Activated T-cell treated with anti-CD3 and anti-CD28 coated beads, Interleukin-2, amount 50 U/mL, for 72 hours (primary cell): ENCODE measurements around the gene MRPL33. TPM values are rescaled to one million over a fixed set of nuclear protein-coding genes. Genes with fewer than 3 reads are reported as not detected.

Source experiments
- ATAC-seq, 2 donors: fragments of 150-1000 bp; cut with Tn5 transposase; replicated peaks in 1 of 2; 2 replicates each; pipeline ENCODE4 v1.10.0; 2021; ENCODE audit warnings: moderate library complexity in 2 of 2, mild to moderate bottlenecking in 1 of 2
- DNase-seq, 2 donors: peaks; one replicate each; pipeline ENCODE4 v3.0.0; 2021 to 2022; ENCODE audit warnings: mixed read lengths in 1 of 2
- H3K27ac Mint-ChIP-seq: one replicate; pipeline ENCODE4 v1.8.0; 2022; ENCODE audit warnings: mild to moderate bottlenecking, moderate library complexity, mixed read lengths
- H3K27me3 Mint-ChIP-seq: one replicate; pipeline ENCODE4 v1.8.0; 2022; ENCODE audit warnings: low read depth, mixed read lengths
- H3K36me3 Mint-ChIP-seq, 2 donors: one replicate each; pipeline ENCODE4 v1.8.0; 2022; ENCODE audit warnings: mixed read lengths in 2 of 2, mild to moderate bottlenecking in 1 of 2; ENCODE audit not compliant: insufficient read depth in 2 of 2
- H3K4me1 Mint-ChIP-seq: one replicate; pipeline ENCODE4 v1.8.0; 2022; ENCODE audit warnings: low read depth, mixed read lengths
- H3K4me3 Mint-ChIP-seq, 2 donors: one replicate each; pipeline ENCODE4 v1.8.0; 2022; ENCODE audit warnings: mild to moderate bottlenecking in 2 of 2, mixed read lengths in 2 of 2, moderate library complexity in 2 of 2
- H3K9me3 Mint-ChIP-seq, 2 donors: one replicate each; pipeline ENCODE4 v1.8.0; 2022; ENCODE audit warnings: mixed read lengths in 2 of 2
- total RNA-seq, 2 donors: library from RNA; stranded (reverse); gene quantifications; one replicate each; pipeline ENCODE4 v1.2.3, GENCODE V29; 2022

Gene MRPL33
- 10 to 100 TPM; 61.3 to 68.1 TPM for total RNA-seq

DNA sequence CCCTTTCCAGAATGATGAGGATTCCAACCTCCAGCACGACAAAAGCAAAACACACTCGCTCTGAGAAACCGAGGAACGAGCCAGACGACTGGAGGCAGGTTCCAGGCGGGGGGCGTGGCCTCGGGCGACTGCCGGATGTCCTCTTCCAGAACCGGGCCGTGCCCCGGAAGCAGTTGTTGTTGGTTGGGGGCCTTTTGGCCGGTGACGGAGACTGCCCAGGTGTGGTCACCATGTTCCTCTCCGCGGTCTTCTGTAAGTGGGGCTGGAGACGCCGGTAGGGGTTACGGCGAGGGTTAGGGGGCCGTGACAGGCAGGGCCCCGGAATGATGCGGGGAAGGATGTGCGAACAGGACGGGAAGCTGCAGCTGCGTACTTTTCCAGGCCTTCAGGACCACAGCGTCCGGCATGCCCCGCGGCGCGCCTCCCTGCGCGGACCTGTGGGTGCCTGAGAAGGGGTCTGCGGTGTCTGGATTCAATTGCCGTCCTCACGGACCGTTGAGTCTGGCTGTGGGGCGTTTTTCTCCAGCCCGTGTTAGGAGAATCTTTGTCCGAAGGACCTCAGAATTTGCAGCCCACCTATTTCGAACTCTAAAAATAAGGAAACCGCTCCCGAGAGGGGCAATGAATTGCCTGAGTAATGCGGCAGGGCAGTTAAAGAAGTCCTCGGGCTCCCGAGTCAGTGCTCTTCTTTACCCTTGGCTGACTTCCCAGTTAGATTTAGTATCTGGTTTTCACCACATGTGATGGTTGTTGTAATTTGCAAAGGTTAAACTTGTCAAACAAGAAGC, at the start of gene MRPL33:
Gene MRPL33 (plus strand): TSS at position 172 of the 788 bp plus-strand sequence. CDS start 59 bp downstream, at position 231.
- Mint-ChIP-seq H3K27ac (peak within 1 kb of the TSS; percentile 96), H3K4me3 (peak within 1 kb of the TSS; percentile 97 to 99), H3K4me1 (peaks cover 45% of the 10 kb centered on the region), H3K36me3 (peaks cover 6 to 16% of the 10 kb centered on the region in 2 donors), H3K9me3 (no peaks in the 10 kb centered on the region), H3K27me3 (no peaks in the 10 kb centered on the region)
- DNase-seq (peak; percentile 95 to 97), ATAC-seq (peak; percentile 98)

DNA sequence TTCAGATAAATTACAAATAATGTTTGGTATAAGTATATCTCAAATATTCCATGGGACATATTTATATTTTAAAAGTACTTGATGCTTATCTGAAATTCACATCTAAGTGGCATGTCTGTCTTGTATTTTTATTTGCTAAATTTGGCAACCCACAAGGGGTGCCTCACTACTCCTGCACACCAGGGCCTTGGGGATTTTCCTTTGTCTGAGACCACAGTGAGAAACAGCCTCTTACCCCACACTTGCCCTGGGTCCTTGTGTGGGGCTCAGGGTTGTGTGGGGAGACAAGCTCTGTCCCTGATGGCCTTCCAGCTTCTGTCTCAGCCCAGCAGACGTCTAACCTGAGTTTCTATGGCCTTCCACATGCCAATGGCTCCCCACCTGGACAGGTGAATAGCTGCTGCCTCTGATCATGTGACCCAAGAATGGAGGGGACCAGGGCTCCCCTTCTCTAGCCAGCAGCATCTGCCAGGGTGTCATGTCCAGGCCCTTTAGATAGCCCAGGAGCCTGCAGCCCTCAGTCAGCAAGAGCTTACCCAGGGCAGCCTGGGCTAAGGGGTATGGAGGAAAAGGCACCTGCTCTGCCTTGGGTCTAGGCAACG, 49.5 kb upstream of the MRPL33 start:
- Mint-ChIP-seq H3K4me3 (no peak overlapping the region), H3K36me3 (no peaks in the 10 kb centered on the region), H3K27me3 (peaks cover 8% of the 10 kb centered on the region), H3K9me3 (no peaks in the 10 kb centered on the region), H3K27ac (no peak overlapping the region), H3K4me1 (peaks cover 46% of the 10 kb centered on the region)
- DNase-seq (no peak), ATAC-seq (no peak)

DNA sequence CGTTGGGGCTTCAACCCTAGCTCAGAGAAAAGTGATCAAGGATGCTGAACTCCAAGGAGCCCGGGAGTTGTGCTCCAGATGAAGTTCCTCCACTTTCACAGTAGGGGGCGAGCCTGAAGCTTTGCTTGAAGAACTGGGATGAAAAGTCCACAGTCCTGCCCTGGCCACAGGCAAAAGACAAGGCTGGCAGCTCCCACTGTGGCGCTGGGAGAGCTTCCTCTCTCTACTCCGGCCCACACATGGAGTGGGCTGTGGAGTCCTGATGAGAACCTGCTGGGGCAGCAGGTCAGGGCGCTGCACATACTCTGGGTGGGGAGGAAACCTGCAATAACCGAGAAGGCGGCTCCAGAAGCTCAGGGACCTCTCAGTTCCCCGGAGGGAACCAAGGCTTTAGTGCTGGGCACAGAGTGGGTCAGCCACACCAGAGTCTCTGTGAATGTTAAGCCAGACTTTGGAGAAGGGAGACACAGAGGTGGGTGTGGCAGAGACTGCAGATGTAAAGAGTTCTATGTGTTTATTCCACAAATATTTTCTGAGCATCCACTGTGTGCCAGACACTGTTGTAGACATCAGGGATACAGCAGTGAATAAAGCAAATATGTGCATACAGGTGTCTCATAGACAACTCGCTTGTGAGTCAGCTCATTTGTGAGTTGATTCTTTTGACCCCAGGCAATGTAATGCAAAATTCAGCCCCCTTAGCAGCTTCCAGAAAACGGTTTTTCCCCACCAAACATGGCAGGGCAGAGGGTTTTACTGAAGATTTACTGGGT, 48.0 kb upstream of the MRPL33 start:
- H3K36me3 Mint-ChIP-seq: no peaks in the 10 kb centered on the region
- peaks cover 8% of the 10 kb centered on the region for H3K27me3 Mint-ChIP-seq
- no peak for ATAC-seq
- no peak for DNase-seq
- H3K4me3 Mint-ChIP-seq: no peak overlapping the region
- H3K27ac Mint-ChIP-seq: no peak overlapping the region
- no peaks in the 10 kb centered on the region for H3K9me3 Mint-ChIP-seq
- H3K4me1 Mint-ChIP-seq: peaks cover 54% of the 10 kb centered on the region

DNA sequence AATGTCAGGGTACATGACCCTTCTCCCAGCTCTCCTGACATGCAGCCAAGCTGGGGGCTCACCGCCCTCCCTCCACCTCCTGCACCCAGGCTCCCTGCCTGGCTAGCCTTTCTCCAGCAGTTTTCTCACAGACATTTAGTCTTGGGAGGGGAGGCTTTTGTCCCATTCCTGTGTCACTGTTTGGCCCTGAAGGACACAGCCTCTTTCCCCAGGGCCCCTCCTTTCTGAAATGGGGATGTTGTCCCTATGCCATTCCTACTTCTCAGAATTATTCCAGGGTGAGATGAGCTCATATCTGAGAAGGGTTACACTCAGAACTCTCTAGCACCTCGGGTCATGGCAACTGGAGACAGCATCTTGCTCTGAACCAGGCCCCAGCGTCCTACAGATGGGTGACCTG, 47.3 kb upstream of the MRPL33 start:
- no peak overlapping the region for H3K4me3 Mint-ChIP-seq

DNA sequence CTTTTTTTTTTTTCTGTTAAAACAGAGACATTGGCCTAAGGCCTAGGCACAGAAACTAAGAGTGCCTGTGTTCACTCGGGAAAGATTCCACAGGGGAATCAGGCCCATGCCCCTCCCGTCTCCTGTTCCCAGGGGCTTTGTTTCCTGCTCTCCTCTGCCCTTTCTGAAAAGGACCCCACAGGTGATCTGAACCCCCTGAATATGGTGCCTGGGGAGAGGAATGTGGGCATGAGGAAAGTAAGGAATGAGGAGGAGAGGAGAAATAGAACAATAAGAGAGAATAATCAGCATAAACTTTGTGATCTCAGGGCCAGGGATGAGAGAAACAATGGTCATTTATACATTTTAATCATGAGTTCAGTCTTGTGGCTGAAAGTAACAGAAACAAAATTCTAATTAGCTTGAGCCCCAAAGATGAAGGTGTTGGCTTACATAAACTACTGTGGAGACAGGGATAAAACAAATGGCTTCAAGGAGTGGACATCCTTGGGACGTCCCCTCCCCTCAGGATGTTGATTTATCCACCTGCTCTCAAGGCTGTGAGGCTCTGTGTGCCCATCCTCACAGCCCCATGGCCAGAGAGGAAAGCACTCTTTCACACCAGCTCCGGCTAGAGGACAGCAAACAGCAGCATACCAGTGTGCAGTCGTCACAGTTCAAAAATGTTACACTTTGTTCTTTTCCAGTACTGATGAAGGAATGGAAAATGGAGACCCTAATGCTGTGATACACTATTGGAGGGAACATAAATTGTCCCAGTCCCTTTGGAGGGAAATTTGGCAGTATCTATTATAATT, 46.4 kb upstream of the MRPL33 start:
- Mint-ChIP-seq H3K9me3 (no peaks in the 10 kb centered on the region), H3K4me3 (no peak overlapping the region), H3K36me3 (no peaks in the 10 kb centered on the region), H3K27ac (no peak overlapping the region), H3K4me1 (peaks cover 50% of the 10 kb centered on the region), H3K27me3 (peaks cover 8% of the 10 kb centered on the region)
- DNase-seq (no peak), ATAC-seq (no peak)

More for the DNA sequence above, 47.3 kb upstream of the MRPL33 start:
- Mint-ChIP-seq H3K36me3 (no peaks in the 10 kb centered on the region), H3K27me3 (peaks cover 8% of the 10 kb centered on the region), H3K9me3 (no peaks in the 10 kb centered on the region), H3K27ac (no peak overlapping the region), H3K4me1 (peaks cover 58% of the 10 kb centered on the region)
- no peak for ATAC-seq
- DNase-seq: no peak

DNA sequence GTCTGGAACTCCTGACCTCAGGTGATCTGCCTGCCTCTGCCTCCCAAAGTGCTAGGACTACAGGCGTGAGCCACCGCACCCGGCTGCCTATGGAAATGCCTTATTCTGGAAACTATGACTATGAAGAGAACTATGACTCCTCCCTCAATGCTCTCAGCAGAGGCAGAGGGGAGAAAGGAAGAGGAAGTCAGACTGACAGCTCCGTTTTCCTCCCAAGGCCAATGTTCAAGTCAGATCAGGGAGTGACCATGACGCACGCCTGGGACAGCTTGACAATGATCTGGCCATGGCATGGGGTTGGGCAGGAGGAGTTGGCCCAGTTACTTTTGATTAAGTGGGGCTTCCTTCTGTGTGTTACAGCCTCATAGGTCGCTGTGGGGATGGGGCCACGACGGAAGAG, 44.3 kb upstream of the MRPL33 start:
- no peak for DNase-seq
- Mint-ChIP-seq H3K27me3 (peaks cover 8% of the 10 kb centered on the region), H3K9me3 (no peaks in the 10 kb centered on the region), H3K4me1 (peaks cover 28% of the 10 kb centered on the region), H3K27ac (no peak overlapping the region), H3K36me3 (no peaks in the 10 kb centered on the region), H3K4me3 (peak overlapping the region in 1 of 2 donors; percentile 47)
- no peak for ATAC-seq

DNA sequence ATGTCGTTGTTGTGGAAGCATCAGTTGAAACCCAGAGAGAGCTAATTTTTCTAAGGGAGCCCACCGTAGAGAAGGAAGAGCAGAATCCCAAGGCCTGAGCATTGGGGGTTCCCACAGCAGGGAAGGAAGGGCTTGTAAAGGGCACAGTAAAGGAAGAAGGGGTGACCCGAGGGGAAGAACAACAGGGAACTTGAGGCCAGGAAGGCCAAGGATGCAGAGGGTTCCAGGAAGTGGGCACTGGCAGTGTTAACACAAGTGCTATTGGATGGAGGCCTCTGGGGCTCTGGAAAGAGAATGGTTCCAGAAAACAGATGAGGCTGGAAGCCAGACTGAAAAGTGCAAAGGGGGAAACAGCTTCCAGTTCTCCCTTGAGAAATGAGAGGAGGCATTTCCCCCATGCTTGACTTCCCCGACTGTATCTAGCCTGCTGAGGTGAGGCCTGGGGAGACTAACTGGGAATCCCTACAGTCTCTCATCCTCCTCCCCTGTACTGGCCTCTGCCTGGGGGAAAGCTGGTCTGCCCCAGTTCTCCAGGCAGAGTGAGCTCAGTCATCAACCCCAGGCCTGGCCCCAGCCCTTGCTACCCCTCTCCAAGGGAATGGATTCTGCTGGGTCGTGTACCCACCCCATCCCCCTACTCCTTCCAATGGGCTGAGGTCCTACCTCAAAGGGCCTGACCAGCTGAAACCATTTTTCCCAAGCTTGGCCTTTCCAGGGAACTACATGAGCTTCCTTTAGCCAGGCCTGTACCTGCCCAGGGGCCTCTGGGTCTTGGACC, 43.2 kb upstream of the MRPL33 start:
- ATAC-seq (no peak), DNase-seq (no peak)
- no peaks in the 10 kb centered on the region for H3K9me3 Mint-ChIP-seq
- peaks cover 8% of the 10 kb centered on the region for H3K27me3 Mint-ChIP-seq
- no peaks in the 10 kb centered on the region for H3K36me3 Mint-ChIP-seq
- peaks cover 23% of the 10 kb centered on the region for H3K4me1 Mint-ChIP-seq
- no peak overlapping the region for H3K27ac Mint-ChIP-seq
- no peak overlapping the region for H3K4me3 Mint-ChIP-seq

DNA sequence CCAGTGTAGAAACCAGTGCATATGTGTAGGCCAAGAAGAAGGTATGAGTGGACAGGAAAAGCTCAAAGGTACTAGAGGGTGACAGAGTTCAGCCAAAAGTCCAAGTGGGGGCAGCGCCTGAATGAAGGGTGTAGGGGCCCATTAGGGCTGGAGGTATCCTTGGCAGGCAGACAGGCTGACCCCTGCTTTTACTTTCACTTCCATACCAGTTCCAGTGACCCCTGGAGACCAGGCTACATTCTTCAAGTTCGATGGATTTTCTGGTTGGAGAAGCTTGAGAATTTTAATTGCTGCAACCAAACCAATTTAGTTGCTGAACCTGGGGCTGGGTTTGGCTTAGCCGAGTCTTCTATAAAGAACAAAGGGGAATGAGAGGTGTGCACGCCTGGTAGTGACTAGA, 42.3 kb upstream of the MRPL33 start:
- ATAC-seq (no peak), DNase-seq (no peak)
- H3K27me3 Mint-ChIP-seq: peaks cover 8% of the 10 kb centered on the region
- peaks cover 21% of the 10 kb centered on the region for H3K4me1 Mint-ChIP-seq
- peaks cover 0 to under 1% of the 10 kb centered on the region in 2 donors for H3K9me3 Mint-ChIP-seq
- H3K27ac Mint-ChIP-seq: no peak overlapping the region
- peaks cover 0 to under 1% of the 10 kb centered on the region in 2 donors for H3K36me3 Mint-ChIP-seq
- H3K4me3 Mint-ChIP-seq: no peak overlapping the region

DNA sequence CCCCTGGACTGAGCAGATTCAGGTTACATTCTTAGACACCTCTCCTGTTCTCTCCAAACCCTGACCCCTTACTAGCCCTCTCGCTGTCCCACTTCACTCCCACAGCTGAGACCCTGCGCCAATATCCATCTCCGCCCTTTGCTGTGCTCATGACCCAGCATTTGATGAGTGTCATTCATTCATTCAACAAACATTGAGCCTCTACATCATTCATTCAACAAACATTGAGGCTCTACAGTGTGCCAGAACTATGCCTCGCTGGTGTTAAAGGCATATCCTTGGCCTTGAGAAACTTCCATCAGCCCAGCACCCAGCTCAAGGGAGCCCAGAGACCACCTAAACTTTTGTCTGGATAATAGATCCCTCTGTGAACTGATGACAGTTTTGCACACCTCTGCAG, 41.9 kb upstream of the MRPL33 start:
- H3K9me3 Mint-ChIP-seq: peaks cover 0 to 2% of the 10 kb centered on the region in 2 donors
- peaks cover 0 to 2% of the 10 kb centered on the region in 2 donors for H3K36me3 Mint-ChIP-seq
- H3K4me1 Mint-ChIP-seq: peaks cover 25% of the 10 kb centered on the region
- H3K27me3 Mint-ChIP-seq: peaks cover 8% of the 10 kb centered on the region
- no peak overlapping the region for H3K4me3 Mint-ChIP-seq
- ATAC-seq (no peak), DNase-seq (no peak)
- no peak overlapping the region for H3K27ac Mint-ChIP-seq

DNA sequence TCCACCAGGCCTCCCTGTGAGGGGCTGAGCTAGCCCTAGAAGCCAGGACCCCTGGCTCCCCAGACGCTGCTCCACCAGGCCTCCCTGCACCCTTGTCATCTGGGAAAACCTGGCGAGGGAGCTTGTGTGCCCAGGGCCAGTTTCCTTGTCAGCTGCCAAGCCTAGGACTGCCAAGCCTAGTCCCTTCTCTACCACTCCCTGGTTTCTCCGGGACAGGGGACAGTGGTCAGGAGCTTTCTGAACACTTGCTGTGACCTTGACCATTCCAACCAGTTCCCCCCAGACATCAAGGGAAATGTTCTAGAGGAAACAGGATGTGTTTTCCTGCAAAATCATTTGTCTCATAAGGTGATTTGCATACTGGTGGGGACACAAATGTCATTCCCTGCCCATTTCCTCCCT, 41.3 kb upstream of the MRPL33 start:
- Mint-ChIP-seq H3K4me1 (peaks cover 29% of the 10 kb centered on the region), H3K9me3 (peaks cover 0 to 2% of the 10 kb centered on the region in 2 donors), H3K4me3 (no peak overlapping the region), H3K27ac (no peak overlapping the region), H3K27me3 (peaks cover 1% of the 10 kb centered on the region), H3K36me3 (peaks cover 0 to 2% of the 10 kb centered on the region in 2 donors)
- no peak for ATAC-seq
- DNase-seq: no peak

DNA sequence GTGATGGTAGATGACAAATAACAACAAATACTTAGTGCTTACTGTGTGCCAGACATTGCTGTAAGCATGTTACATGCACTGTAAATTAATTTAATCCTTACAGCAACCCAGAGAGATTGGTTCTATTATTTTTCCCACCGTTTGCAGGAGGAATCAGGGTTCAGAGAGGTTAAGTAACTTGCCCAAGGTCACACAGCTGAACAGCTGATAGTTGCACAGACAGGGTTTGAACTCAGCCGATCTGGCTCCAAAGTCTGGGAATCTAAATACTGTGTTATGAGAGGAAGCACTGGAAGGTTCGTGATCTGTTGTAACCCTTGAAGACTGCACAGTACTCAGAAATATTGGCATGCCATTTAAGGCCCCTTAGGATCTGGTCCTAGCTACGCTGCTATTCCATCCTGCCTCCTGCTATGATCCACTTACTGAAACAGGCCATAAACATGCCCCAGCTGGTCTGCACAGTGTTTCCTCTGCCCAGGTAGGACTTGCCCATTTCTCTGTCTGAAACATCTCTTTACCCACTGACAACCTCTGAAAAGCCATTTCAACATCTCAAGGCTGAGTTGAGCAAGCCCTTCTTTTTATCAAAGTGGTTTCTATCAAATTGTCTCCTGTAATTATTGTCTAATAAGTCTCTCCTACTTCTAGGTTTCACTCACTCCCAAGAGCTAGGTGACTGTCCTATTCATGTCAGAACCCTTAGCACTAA, 40.4 kb upstream of the MRPL33 start:
- DNase-seq: no peak
- Mint-ChIP-seq H3K4me3 (no peak overlapping the region), H3K9me3 (peaks cover 0 to 2% of the 10 kb centered on the region in 2 donors), H3K36me3 (peaks cover 0 to 2% of the 10 kb centered on the region in 2 donors), H3K27me3 (no peaks in the 10 kb centered on the region), H3K4me1 (peaks cover 31% of the 10 kb centered on the region), H3K27ac (no peak overlapping the region)
- ATAC-seq: no peak
